HCT116 (cell line): ENCODE results near the gene BARD1. TPM values are rescaled to one million over a fixed set of nuclear protein-coding genes. Genes with fewer than 3 reads are reported as not detected.

Experiments
- ATAC-seq: fragments of 200-7000 bp; cut with Tn5 transposase; 2 replicates; pipeline ENCODE4 v1.9.1; 2020; ENCODE audit warnings: mild to moderate bottlenecking, moderate library complexity
- BruUV-seq: library from RNA; stranded (reverse); fragments of 400-500 nt; replicated peaks from 2 replicates; lab custom pipeline; 2021; lab: Mats Ljungman, UMichigan
- CTCF ChIA-PET: fragments of 300-600 bp; sonication (Branson Sonifier 250); formaldehyde crosslinking; loops from one replicate; lab custom pipeline; 2021; ENCODE audit warnings: antibody characterized with exemption; lab: Charles Lee
- POLR2A ChIA-PET: fragments of 300-600, 350-600 bp; sonication (Branson Sonifier 250); formaldehyde crosslinking; loops from one replicate; lab custom pipeline; 2021; ENCODE audit warnings: antibody characterized with exemption; lab: Charles Lee
- RAD21 ChIA-PET, 2 experiments: fragments of 300-600 bp; sonication (Branson Sonifier 250); formaldehyde crosslinking; loops; one replicate each; lab custom pipeline; 2023; ENCODE audit warnings: low total read pairs in 2 of 2; ENCODE audit not compliant: uncharacterized antibody in 2 of 2, unreplicated experiment in 2 of 2, low non-redundant PET in 1 of 2; lab: Charles Lee
- DNase-seq: peaks from one replicate; pipeline ENCODE4 v3.0.0-alpha.2; 2010; ENCODE audit warnings: low read depth, low spot score
- H2AFZ ChIP-seq: fragments of 200-600 bp; shearing (Covaris generic), sonication (generic); 2 replicates; pipeline ENCODE4 v1.6.1; 2017; ENCODE audit warnings: low read depth, mixed run types, mixed read lengths, antibody characterized with exemption, low read length; ENCODE audit not compliant: poor library complexity, severe bottlenecking
- H3K27ac ChIP-seq: 2 replicates; pipeline ENCODE4 v1.5.1; 2012; ENCODE audit warnings: low read depth, low read length
- H3K27me3 ChIP-seq: fragments of 200-600 bp; sonication (generic); 2 replicates; pipeline ENCODE4 v1.6.1; 2016; ENCODE audit warnings: mixed run types, low read length, mixed read lengths; ENCODE audit not compliant: insufficient read depth
- H3K36me3 ChIP-seq, 2 experiments: fragments of 200-500 bp in 1 of 2; fragments of 200-600 bp in 1 of 2; sonication (Bioruptor generic) in 1 of 2; sonication (generic) in 1 of 2; 2 replicates each; pipeline versions ENCODE4 v1.5.1 to v1.6.1; 2014 to 2016; ENCODE audit warnings: low read length in 2 of 2, inconsistent platforms in 1 of 2, mixed read lengths in 1 of 2, mixed run types in 1 of 2; ENCODE audit not compliant: insufficient read depth in 2 of 2, control insufficient read depth in 1 of 2
- H3K4me1 ChIP-seq, 2 experiments: fragments of 200-600 bp in 1 of 2; sonication (generic) in 1 of 2; 2 replicates each; pipeline versions ENCODE4 v1.5.1 to v1.6.1; 2012 to 2017; ENCODE audit warnings: low read length in 2 of 2, inconsistent platforms in 1 of 2, mild to moderate bottlenecking in 1 of 2, mixed read lengths in 1 of 2, mixed run types in 1 of 2, moderate library complexity in 1 of 2; ENCODE audit not compliant: insufficient read depth in 2 of 2, control insufficient read depth in 1 of 2
- H3K4me2 ChIP-seq: fragments of 200-600 bp; sonication (generic); 2 replicates; pipeline ENCODE4 v1.6.1; 2017; ENCODE audit warnings: mixed run types, low read length, mixed read lengths
- H3K4me3 ChIP-seq, 2 experiments: fragments of 200-600 bp in 1 of 2; sonication (generic) in 1 of 2; replicated peaks in 1 of 2; 2 replicates each; pipeline ENCODE4 v1.5.1; 2011 to 2016; ENCODE audit warnings: low read length in 2 of 2, control low read depth in 1 of 2, low read depth in 1 of 2, mild to moderate bottlenecking in 1 of 2, mixed read lengths in 1 of 2, mixed run types in 1 of 2
- H3K79me2 ChIP-seq: fragments of 200-600 bp; sonication (generic); 2 replicates; pipeline ENCODE4 v1.6.1; 2017; ENCODE audit warnings: mild to moderate bottlenecking, mixed run types, low read length, moderate library complexity, mixed read lengths; ENCODE audit not compliant: insufficient read depth
- H3K9ac ChIP-seq: fragments of 200-600 bp; sonication (generic); 2 replicates; pipeline ENCODE4 v1.6.1; 2016; ENCODE audit warnings: low read length, mixed read lengths
- H3K9me2 ChIP-seq: fragments of 200-600 bp; sonication (generic), shearing (Covaris generic); 2 replicates; pipeline ENCODE4 v1.6.1; 2017; ENCODE audit warnings: mixed run types, mild to moderate bottlenecking, moderate library complexity; ENCODE audit not compliant: insufficient read depth
- H3K9me3 ChIP-seq, 2 experiments: fragments of 200-500 bp in 1 of 2; fragments of 200-600 bp in 1 of 2; sonication (Bioruptor generic) in 1 of 2; sonication (generic) in 1 of 2; 2 replicates each; pipeline ENCODE4 v1.6.1; 2014 to 2017; ENCODE audit warnings: low read length in 2 of 2, mixed read lengths in 2 of 2, inconsistent platforms in 1 of 2, low read depth in 1 of 2, mild to moderate bottlenecking in 1 of 2, mixed run types in 1 of 2, moderate library complexity in 1 of 2; ENCODE audit not compliant: control insufficient read depth in 1 of 2, insufficient read depth in 1 of 2
- H4K20me1 ChIP-seq: fragments of 200-600 bp; sonication (generic), shearing (Covaris generic); 2 replicates; pipeline ENCODE4 v1.6.1; 2017; ENCODE audit warnings: mixed run types, mild to moderate bottlenecking, moderate library complexity; ENCODE audit not compliant: insufficient read depth
- CBX3 ChIP-seq: IDR thresholded peaks from 2 replicates; pipeline ENCODE4 v1.6.1; 2012; ENCODE audit warnings: low read depth
- ELF1 ChIP-seq: IDR thresholded peaks from 2 replicates; pipeline ENCODE4 v1.6.1; 2012; ENCODE audit warnings: low read depth, borderline replicate concordance
- EZH2phosphoT487 ChIP-seq: fragments of 200-600 bp; IDR thresholded peaks from 2 replicates; pipeline ENCODE4 v1.6.1; 2018; ENCODE audit warnings: antibody characterized with exemption, borderline replicate concordance
- JUND ChIP-seq: IDR thresholded peaks from 2 replicates; pipeline ENCODE4 v1.6.1; 2012
- POLR2AphosphoS5 ChIP-seq: IDR thresholded peaks from 2 replicates; pipeline ENCODE4 v1.6.1; 2011; ENCODE audit warnings: mild to moderate bottlenecking, low read depth, low read length, moderate library complexity
- RAD21 ChIP-seq: IDR thresholded peaks from 2 replicates; pipeline ENCODE4 v1.6.1; 2012; ENCODE audit warnings: low read depth, mild to moderate bottlenecking
- SIN3A ChIP-seq: IDR thresholded peaks from 2 replicates; pipeline ENCODE4 v1.6.1; 2012; ENCODE audit warnings: low read depth
- SP1 ChIP-seq: IDR thresholded peaks from 2 replicates; pipeline ENCODE4 v1.6.1; 2012; ENCODE audit warnings: low read depth
- SRF ChIP-seq: IDR thresholded peaks from 2 replicates; pipeline ENCODE4 v1.6.1; 2012; ENCODE audit warnings: low read depth
- TCF7L2 ChIP-seq: IDR thresholded peaks from 2 replicates; pipeline ENCODE4 v1.7.0; 2011; ENCODE audit warnings: borderline replicate concordance, inconsistent platforms; ENCODE audit not compliant: insufficient read depth, insufficient read length; ENCODE audit errors: extremely low read depth
- ZFX ChIP-seq: fragments of 450-650 bp; IDR thresholded peaks from 2 replicates; pipeline ENCODE4 v1.6.1; 2017
- intact Hi-C: fragments of 100-400 bp; cut with micrococcal nuclease; formaldehyde crosslinking; loops from 2 replicates; pipeline ENCODE4 v1.10.0; 2022
- total RNA-seq: library from RNA; stranded (reverse); gene quantifications from one replicate; pipeline ENCODE4 v1.2.1, GENCODE V29; 2021; ENCODE audit not compliant: unreplicated experiment
- TF ChIP-seq, protein P1 (sequence below): IDR thresholded peaks from 2 replicates; pipeline ENCODE4 v1.6.1; 2012
- TF ChIP-seq, protein P2 (sequence below): IDR thresholded peaks from 2 replicates; pipeline ENCODE4 v1.6.1; 2011; ENCODE audit warnings: mild to moderate bottlenecking, low read length, moderate library complexity; ENCODE audit not compliant: insufficient replicate concordance; ENCODE audit errors: extremely low read depth
- TF ChIP-seq, protein P3 (sequence below), 3 experiments: fragments of 200-600 bp in 1 of 3; sonication (generic) in 1 of 3; IDR thresholded peaks in 2 of 3; conservative IDR thresholded peaks in 1 of 3; 2 replicates each; pipeline ENCODE4 v1.5.1; 2012 to 2017; ENCODE audit warnings: low read depth in 2 of 3, low read length in 2 of 3, antibody characterized with exemption in 1 of 3, borderline replicate concordance in 1 of 3, control low read depth in 1 of 3, mild to moderate bottlenecking in 1 of 3, mixed read lengths in 1 of 3, mixed run types in 1 of 3, moderate library complexity in 1 of 3; ENCODE audit not compliant: insufficient read depth in 1 of 3

Gene BARD1
- total RNA-seq, 1 experiment from 2014 or later = 19.3 TPM

DNA sequence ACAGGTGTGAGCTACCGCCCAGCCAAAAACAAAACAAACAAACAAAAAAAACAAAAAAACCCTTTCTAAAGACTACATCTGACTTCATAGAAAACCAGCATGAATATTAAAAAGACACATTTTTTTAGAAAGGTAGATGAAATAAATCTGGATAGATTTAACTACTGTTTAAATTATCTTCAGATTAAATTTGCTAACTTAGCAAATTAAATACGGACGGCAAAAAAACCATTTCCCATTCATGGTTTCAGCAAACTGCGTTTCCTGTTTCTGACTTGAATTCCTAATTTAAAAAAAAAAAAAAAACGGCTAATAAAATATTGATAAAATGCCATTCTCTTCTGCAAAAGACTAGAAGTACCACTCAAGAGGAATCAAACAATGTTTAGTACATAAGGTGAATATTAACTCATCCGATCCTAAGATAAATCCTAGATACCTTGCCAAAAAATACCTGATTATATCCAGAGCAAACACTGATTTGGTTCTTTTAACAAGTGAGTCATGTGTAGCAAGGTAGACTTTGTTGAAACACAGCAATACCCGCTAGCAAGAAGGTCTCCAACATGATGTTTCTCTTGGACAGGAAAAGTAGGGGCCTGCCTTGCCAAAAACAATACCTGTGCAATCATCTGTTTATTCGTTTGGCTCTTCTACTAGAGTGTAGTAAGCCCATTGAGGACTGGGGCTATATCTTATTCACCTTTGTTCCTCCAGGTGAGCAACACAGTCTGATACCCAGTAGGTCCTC is 96.2 kb downstream of the BARD1 start:
- ATAC-seq (no peak), DNase-seq (no peak)
- ChIA-PET CTCF (no interaction called here), RAD21 (no interaction called here), POLR2A (no interaction called here)
- Histone ChIP-seq H3K36me3 (no peaks in the 10 kb centered on the region), H3K9ac (no peak overlapping the region), H3K79me2 (no peaks in the 10 kb centered on the region), H3K4me2 (no peak overlapping the region), H3K9me2 (no peaks in the 10 kb centered on the region), H3K4me3 (no peak overlapping the region), H2AFZ (no peak overlapping the region), H3K4me1 (no peaks in the 10 kb centered on the region), H3K27me3 (no peaks in the 10 kb centered on the region), H4K20me1 (no peaks in the 10 kb centered on the region), H3K27ac (no peak overlapping the region), H3K9me3 (no peaks in the 10 kb centered on the region)
- TF ChIP-seq CBX3 (no peak), ZFX (no peak), POLR2AphosphoS5 (no peak)
- intact Hi-C loops = no loop called here
- BruUV-seq = no TSS peak

DNA sequence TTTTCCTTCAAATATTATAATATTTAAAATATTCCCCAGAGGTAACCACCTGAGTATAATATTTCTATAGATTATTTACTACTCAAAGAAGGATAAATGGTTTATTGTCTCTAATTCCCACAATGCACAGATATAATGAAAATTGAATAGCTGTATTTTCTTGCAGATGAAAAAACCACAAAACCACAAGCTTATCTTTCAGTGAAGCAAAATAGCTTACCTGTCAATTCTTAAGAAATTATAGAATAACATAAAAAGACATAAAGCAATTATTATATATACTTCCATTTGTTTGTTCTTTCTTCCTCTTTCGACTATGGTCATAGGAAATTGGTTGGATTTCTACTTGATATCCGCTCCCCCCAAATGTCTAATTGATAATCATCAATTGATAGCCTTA is 98.8 kb downstream of the BARD1 start:
- Histone ChIP-seq H3K4me3 (no peak overlapping the region), H3K9me2 (no peaks in the 10 kb centered on the region), H3K9ac (no peak overlapping the region), H3K79me2 (no peaks in the 10 kb centered on the region), H2AFZ (no peak overlapping the region), H3K4me2 (no peak overlapping the region), H3K9me3 (no peaks in the 10 kb centered on the region), H3K4me1 (no peaks in the 10 kb centered on the region), H3K27me3 (no peaks in the 10 kb centered on the region), H3K36me3 (no peaks in the 10 kb centered on the region), H4K20me1 (no peaks in the 10 kb centered on the region), H3K27ac (no peak overlapping the region)
- ChIA-PET POLR2A (no interaction called here), CTCF (no interaction called here), RAD21 (no interaction called here)
- intact Hi-C loops = no loop called here
- no peak for DNase-seq
- no TSS peak for BruUV-seq
- no peak for ATAC-seq
- TF ChIP-seq RAD21 = no peak
- no peak for TF ChIP-seq POLR2AphosphoS5
- TF ChIP-seq, protein P1, sequence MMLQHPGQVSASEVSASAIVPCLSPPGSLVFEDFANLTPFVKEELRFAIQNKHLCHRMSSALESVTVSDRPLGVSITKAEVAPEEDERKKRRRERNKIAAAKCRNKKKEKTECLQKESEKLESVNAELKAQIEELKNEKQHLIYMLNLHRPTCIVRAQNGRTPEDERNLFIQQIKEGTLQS = no peak
- no peak for TF ChIP-seq SIN3A
- no peak for TF ChIP-seq SRF
- TF ChIP-seq, protein P2, sequence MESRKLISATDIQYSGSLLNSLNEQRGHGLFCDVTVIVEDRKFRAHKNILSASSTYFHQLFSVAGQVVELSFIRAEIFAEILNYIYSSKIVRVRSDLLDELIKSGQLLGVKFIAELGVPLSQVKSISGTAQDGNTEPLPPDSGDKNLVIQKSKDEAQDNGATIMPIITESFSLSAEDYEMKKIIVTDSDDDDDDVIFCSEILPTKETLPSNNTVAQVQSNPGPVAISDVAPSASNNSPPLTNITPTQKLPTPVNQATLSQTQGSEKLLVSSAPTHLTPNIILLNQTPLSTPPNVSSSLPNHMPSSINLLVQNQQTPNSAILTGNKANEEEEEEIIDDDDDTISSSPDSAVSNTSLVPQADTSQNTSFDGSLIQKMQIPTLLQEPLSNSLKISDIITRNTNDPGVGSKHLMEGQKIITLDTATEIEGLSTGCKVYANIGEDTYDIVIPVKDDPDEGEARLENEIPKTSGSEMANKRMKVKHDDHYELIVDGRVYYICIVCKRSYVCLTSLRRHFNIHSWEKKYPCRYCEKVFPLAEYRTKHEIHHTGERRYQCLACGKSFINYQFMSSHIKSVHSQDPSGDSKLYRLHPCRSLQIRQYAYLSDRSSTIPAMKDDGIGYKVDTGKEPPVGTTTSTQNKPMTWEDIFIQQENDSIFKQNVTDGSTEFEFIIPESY = no peak
- TF ChIP-seq SP1 = no peak
- TF ChIP-seq CBX3 = no peak
- TF ChIP-seq, protein P3, sequence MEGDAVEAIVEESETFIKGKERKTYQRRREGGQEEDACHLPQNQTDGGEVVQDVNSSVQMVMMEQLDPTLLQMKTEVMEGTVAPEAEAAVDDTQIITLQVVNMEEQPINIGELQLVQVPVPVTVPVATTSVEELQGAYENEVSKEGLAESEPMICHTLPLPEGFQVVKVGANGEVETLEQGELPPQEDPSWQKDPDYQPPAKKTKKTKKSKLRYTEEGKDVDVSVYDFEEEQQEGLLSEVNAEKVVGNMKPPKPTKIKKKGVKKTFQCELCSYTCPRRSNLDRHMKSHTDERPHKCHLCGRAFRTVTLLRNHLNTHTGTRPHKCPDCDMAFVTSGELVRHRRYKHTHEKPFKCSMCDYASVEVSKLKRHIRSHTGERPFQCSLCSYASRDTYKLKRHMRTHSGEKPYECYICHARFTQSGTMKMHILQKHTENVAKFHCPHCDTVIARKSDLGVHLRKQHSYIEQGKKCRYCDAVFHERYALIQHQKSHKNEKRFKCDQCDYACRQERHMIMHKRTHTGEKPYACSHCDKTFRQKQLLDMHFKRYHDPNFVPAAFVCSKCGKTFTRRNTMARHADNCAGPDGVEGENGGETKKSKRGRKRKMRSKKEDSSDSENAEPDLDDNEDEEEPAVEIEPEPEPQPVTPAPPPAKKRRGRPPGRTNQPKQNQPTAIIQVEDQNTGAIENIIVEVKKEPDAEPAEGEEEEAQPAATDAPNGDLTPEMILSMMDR (IDR thresholded peaks at IDR 0.05 in 2 of 3, conservative IDR thresholded peaks at IDR 0.05 in 1 of 3; ENCODE audit: borderline replicate concordance in 1 of 3, insufficient read depth in 1 of 3, low read depth in 2 of 3, low read length in 2 of 3) = no peak
- no peak for TF ChIP-seq JUND
- TF ChIP-seq ELF1 = no peak
- no peak for TF ChIP-seq EZH2phosphoT487
- TF ChIP-seq ZFX = no peak
- no peak for TF ChIP-seq TCF7L2
